SK-N-SH treated with all-trans-retinoic acid at 6 μM for 48 hours (cell line): ENCODE measurements around the gene XDH.

Experiments used
- ATAC-seq: fragments of 200-7000 bp; cut with Tn5 transposase; 3 replicates; pipeline ENCODE4 v1.9.1; 2020; ENCODE audit warnings: mild to moderate bottlenecking, moderate library complexity
- ARNTL ChIP-seq: fragments of 450-650 bp; formaldehyde crosslinking; IDR thresholded peaks from 2 replicates; pipeline ENCODE4 v1.5.0; 2020; ENCODE audit warnings: low read depth, mild to moderate bottlenecking, moderate library complexity, borderline replicate concordance
- BACH2 ChIP-seq: fragments of 250-450 bp; sonication (Bioruptor Pico); IDR thresholded peaks from 2 replicates; pipeline ENCODE4 v1.9.0; 2021; ENCODE audit warnings: mild to moderate bottlenecking, borderline replicate concordance
- CREB5 ChIP-seq: fragments of 250-450 bp; sonication (Bioruptor Pico); IDR thresholded peaks from 2 replicates; pipeline ENCODE4 v1.5.1; 2020; ENCODE audit warnings: low read depth, mild to moderate bottlenecking, moderate library complexity
- CSDC2 ChIP-seq: fragments of 250-450 bp; sonication (Bioruptor Pico); IDR thresholded peaks from 2 replicates; pipeline ENCODE4 v1.5.0; 2020; ENCODE audit warnings: mild to moderate bottlenecking, moderate library complexity
- CSRNP3 ChIP-seq: fragments of 250-450 bp; sonication (Bioruptor Pico); IDR thresholded peaks from 2 replicates; pipeline ENCODE4 v1.5.1; 2021; ENCODE audit warnings: mild to moderate bottlenecking, moderate library complexity
- ESRRG ChIP-seq: fragments of 250-450 bp; sonication (Bioruptor Pico); IDR thresholded peaks from 2 replicates; pipeline ENCODE4 v1.6.1; 2021; ENCODE audit warnings: mild to moderate bottlenecking
- GLIS3 ChIP-seq: fragments of 250-450 bp; sonication (Bioruptor Pico); IDR thresholded peaks from 2 replicates; pipeline ENCODE4 v1.5.0; 2020; ENCODE audit warnings: mild to moderate bottlenecking, moderate library complexity
- ISL1 ChIP-seq: fragments of 250-450 bp; sonication (Bioruptor Pico); IDR thresholded peaks from 2 replicates; pipeline ENCODE4 v2.1.2; 2022; ENCODE audit warnings: mild to moderate bottlenecking, moderate library complexity
- OSR1 ChIP-seq: fragments of 250-450 bp; sonication (Bioruptor Pico); IDR thresholded peaks from 2 replicates; pipeline ENCODE4 v1.8.0; 2022; ENCODE audit warnings: moderate library complexity, mild to moderate bottlenecking, inconsistent platforms
- PATZ1 ChIP-seq: fragments of 250-450 bp; sonication (Bioruptor Pico); IDR thresholded peaks from 2 replicates; pipeline ENCODE4 v1.8.0; 2020; ENCODE audit warnings: mild to moderate bottlenecking, moderate library complexity, borderline replicate concordance
- POU6F1 ChIP-seq: fragments of 250-450 bp; sonication (Bioruptor Pico); IDR thresholded peaks from 2 replicates; pipeline ENCODE4 v1.8.0; 2021; ENCODE audit warnings: low read depth, mild to moderate bottlenecking, moderate library complexity, borderline replicate concordance
- PPARA ChIP-seq: fragments of 250-450 bp; sonication (Bioruptor Pico); IDR thresholded peaks from 2 replicates; pipeline ENCODE4 v1.5.0; 2020; ENCODE audit warnings: mild to moderate bottlenecking, borderline replicate concordance
- RARB ChIP-seq: fragments of 250-450 bp; sonication (Bioruptor Pico); IDR thresholded peaks from 2 replicates; pipeline ENCODE4 v1.8.0; 2021; ENCODE audit warnings: mild to moderate bottlenecking, moderate library complexity
- SNAI2 ChIP-seq: fragments of 250-450 bp; sonication (Bioruptor Pico); IDR thresholded peaks from 2 replicates; pipeline ENCODE4 v1.5.0; 2020; ENCODE audit warnings: mild to moderate bottlenecking, moderate library complexity
- TCF4 ChIP-seq: fragments of 250-450 bp; sonication (Bioruptor Pico); IDR thresholded peaks from 2 replicates; pipeline ENCODE4 v1.8.0; 2021; ENCODE audit warnings: mild to moderate bottlenecking, moderate library complexity, borderline replicate concordance
- TOX ChIP-seq: fragments of 250-450 bp; sonication (Bioruptor Pico); IDR thresholded peaks from 2 replicates; pipeline ENCODE4 v1.8.0; 2021; ENCODE audit warnings: mild to moderate bottlenecking, moderate library complexity, borderline replicate concordance
- TSHZ2 ChIP-seq: fragments of 250-450 bp; sonication (Bioruptor Pico); IDR thresholded peaks from 2 replicates; pipeline ENCODE4 v1.5.0; 2020; ENCODE audit warnings: mild to moderate bottlenecking, moderate library complexity
- ZC3H10 ChIP-seq: fragments of 250-450 bp; sonication (Bioruptor Pico); IDR thresholded peaks from 2 replicates; pipeline ENCODE4 v1.5.1; 2021; ENCODE audit warnings: mild to moderate bottlenecking, moderate library complexity
- ZFP3 ChIP-seq: fragments of 250-450 bp; sonication (Bioruptor Pico); IDR thresholded peaks from 2 replicates; pipeline ENCODE4 v1.5.0; 2020; ENCODE audit warnings: mild to moderate bottlenecking, moderate library complexity
- ZFP30 ChIP-seq: fragments of 450-650 bp; formaldehyde crosslinking; IDR thresholded peaks from 2 replicates; pipeline ENCODE4 v1.5.0; 2022; ENCODE audit warnings: mild to moderate bottlenecking, moderate library complexity
- ZNF565 ChIP-seq: fragments of 450-650 bp; formaldehyde crosslinking; conservative IDR thresholded peaks from 2 replicates; pipeline ENCODE4 v1.5.0; 2020; ENCODE audit warnings: low read depth, mild to moderate bottlenecking, moderate library complexity
- ZNF70 ChIP-seq: fragments of 450-650 bp; formaldehyde crosslinking; IDR thresholded peaks from 2 replicates; pipeline ENCODE4 v1.5.0; 2020; ENCODE audit warnings: mild to moderate bottlenecking, moderate library complexity
- ZNF8 ChIP-seq: fragments of 450-650 bp; formaldehyde crosslinking; IDR thresholded peaks from 2 replicates; pipeline ENCODE4 v1.5.0; 2020; ENCODE audit warnings: mild to moderate bottlenecking, moderate library complexity

XDH gene

GRCh38 chr2:31341351-31341750 lies 73.2 kb downstream of the XDH start:
- ATAC-seq, result no peak

GRCh38 chr2:31339696-31340095 lies 74.8 kb downstream of the XDH start:
- no peak for ATAC-seq
- TF ChIP-seq OSR1 (CRISPR knock-in tag), result no peak
- TF ChIP-seq ZNF565 (CRISPR knock-in tag), result no peak
- TF ChIP-seq ZC3H10 (CRISPR knock-in tag), result no peak
- TF ChIP-seq CSRNP3 (CRISPR knock-in tag), result no peak
- TF ChIP-seq CREB5 (CRISPR knock-in tag), result no peak

More at GRCh38 chr2:31341351-31341750, 73.2 kb downstream of the XDH start:
- TF ChIP-seq ISL1 (CRISPR knock-in tag) (no peak), CREB5 (CRISPR knock-in tag) (no peak), ZFP30 (CRISPR knock-in tag) (no peak), PPARA (no peak), ARNTL (CRISPR knock-in tag) (no peak), BACH2 (no peak), CSDC2 (CRISPR knock-in tag) (no peak), PATZ1 (no peak), TOX (CRISPR knock-in tag) (no peak), CSRNP3 (CRISPR knock-in tag) (no peak), ESRRG (CRISPR knock-in tag) (no peak), ZFP3 (CRISPR knock-in tag) (no peak), TSHZ2 (CRISPR knock-in tag) (no peak), POU6F1 (CRISPR knock-in tag) (no peak), ZNF70 (CRISPR knock-in tag) (no peak)

GRCh38 chr2:31337860-31338259 lies 76.7 kb downstream of the XDH start:
- ATAC-seq, result peak; percentile 78
- TF ChIP-seq CSRNP3 (CRISPR knock-in tag) (no peak), TCF4 (CRISPR knock-in tag) (no peak), CSDC2 (CRISPR knock-in tag) (no peak), ZNF70 (CRISPR knock-in tag) (no peak), SNAI2 (CRISPR knock-in tag) (no peak), PPARA (no peak), ZNF8 (CRISPR knock-in tag) (no peak), ISL1 (CRISPR knock-in tag) (peak; percentile 73), ARNTL (CRISPR knock-in tag) (no peak), RARB (CRISPR knock-in tag) (no peak), TOX (CRISPR knock-in tag) (no peak), GLIS3 (CRISPR knock-in tag) (no peak), CREB5 (CRISPR knock-in tag) (peak; percentile 77; the same call in 1 of the 2 replicates)
